Body of pancreas (tissue), 4 donors: ENCODE data around the gene SLC34A3.

Experiments
- POLR2A ChIP-seq, 3 donors: fragments of 450-650 bp; IDR thresholded peaks; one replicate each; pipeline ENCODE4 v1.6.1; 2016; ENCODE audit warnings: antibody characterized with exemption in 3 of 3, mild to moderate bottlenecking in 2 of 3
- TF ChIP-seq, protein P1 (sequence below), 7 experiments: fragments of 450-650 bp in 4 of 7; fragments of 200-600 bp in 3 of 7; sonication (generic) in 3 of 7; IDR thresholded peaks; one replicate each; pipeline ENCODE4 v1.5.1; 2016 to 2019; ENCODE audit warnings: antibody characterized with exemption in 7 of 7

DNA sequence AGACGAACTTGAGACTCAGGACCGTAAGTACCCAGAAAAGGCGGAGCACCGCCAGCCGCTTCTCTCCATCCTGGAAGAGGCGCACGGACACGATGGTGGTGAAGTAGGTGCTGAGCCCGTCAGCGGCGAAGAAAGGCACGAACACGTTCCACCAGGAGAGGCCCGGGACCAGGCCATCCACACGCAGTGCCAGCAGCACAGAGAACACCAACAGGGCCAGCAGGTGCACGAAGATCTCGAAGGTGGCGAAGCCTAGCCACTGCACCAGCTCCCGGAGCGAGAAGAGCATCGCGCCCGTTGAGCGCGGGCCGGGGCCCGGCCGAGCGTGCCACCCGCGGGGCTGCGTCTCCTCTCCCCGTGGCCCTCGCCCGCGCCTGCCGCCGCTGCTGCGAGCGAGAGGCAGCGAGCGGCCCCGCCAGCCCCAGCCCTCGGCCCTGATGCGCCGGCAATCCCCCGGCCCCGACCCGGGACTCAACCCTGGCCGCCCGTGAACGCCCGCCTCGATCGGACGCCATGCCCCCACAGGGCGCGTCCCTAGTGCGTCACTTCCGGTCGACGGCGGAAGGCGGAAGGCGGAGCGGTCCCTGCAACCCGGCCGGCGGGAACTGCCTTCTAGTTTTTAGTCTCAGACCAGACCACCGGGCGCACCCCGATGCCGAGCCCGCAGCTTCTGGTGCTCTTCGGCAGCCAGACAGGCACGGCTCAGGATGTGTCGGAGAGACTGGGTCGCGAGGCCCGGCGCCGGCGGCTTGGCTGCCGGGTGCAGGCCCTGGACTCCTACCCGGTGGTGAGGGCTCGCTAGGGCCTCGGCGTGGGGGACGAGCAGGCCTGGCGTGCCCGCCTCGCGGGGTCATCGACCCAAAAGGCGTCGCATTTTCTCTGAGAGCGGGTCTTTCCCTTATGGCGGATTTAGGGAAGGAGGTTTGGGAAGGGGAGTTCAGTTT, 25.3 kb upstream of the SLC34A3 start, which contains the start of the genes NDOR1 and TMEM203:
- TF ChIP-seq, protein P1, sequence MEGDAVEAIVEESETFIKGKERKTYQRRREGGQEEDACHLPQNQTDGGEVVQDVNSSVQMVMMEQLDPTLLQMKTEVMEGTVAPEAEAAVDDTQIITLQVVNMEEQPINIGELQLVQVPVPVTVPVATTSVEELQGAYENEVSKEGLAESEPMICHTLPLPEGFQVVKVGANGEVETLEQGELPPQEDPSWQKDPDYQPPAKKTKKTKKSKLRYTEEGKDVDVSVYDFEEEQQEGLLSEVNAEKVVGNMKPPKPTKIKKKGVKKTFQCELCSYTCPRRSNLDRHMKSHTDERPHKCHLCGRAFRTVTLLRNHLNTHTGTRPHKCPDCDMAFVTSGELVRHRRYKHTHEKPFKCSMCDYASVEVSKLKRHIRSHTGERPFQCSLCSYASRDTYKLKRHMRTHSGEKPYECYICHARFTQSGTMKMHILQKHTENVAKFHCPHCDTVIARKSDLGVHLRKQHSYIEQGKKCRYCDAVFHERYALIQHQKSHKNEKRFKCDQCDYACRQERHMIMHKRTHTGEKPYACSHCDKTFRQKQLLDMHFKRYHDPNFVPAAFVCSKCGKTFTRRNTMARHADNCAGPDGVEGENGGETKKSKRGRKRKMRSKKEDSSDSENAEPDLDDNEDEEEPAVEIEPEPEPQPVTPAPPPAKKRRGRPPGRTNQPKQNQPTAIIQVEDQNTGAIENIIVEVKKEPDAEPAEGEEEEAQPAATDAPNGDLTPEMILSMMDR (IDR thresholded peaks at IDR 0.05) = no peak
- TF ChIP-seq POLR2A (IDR thresholded peaks at IDR 0.05) = peak; percentile 53 to 77 (median 66)
